GM23248 (cell line): Measurements from ENCODE around the gene FAU. TPM values are rescaled to one million over a fixed set of nuclear protein-coding genes. Genes with fewer than 3 reads are reported as not detected.

Experiments used
- DNase-seq: peaks from one replicate; pipeline ENCODE4 v3.0.0-alpha.2; 2015
- H2AFZ ChIP-seq: fragments of 200-600 bp; sonication (generic); 2 replicates; pipeline ENCODE4 v1.6.1; 2016; ENCODE audit warnings: antibody characterized with exemption
- H3F3A ChIP-seq: fragments of 200-600 bp; sonication (generic); 2 replicates; pipeline ENCODE4 v1.6.1; 2016; ENCODE audit warnings: mild to moderate bottlenecking, antibody characterized with exemption, mixed run types; ENCODE audit not compliant: insufficient read depth
- H3K27ac ChIP-seq: fragments of 200-600 bp; sonication (generic); 2 replicates; pipeline ENCODE4 v1.5.1; 2016; ENCODE audit warnings: mild to moderate bottlenecking
- H3K27me3 ChIP-seq: fragments of 200-600 bp; sonication (generic); replicated peaks from 2 replicates; pipeline ENCODE4 v1.6.1; 2016; ENCODE audit warnings: mild to moderate bottlenecking; ENCODE audit not compliant: insufficient read depth
- H3K36me3 ChIP-seq: fragments of 200-600 bp; sonication (generic); 2 replicates; pipeline ENCODE4 v1.6.1; 2016; ENCODE audit warnings: low read depth, mild to moderate bottlenecking
- H3K4me1 ChIP-seq: fragments of 200-600 bp; sonication (generic); 2 replicates; pipeline ENCODE4 v1.6.1; 2016; ENCODE audit warnings: mild to moderate bottlenecking; ENCODE audit not compliant: insufficient read depth
- H3K4me2 ChIP-seq: fragments of 200-600 bp; sonication (generic); one replicate; pipeline ENCODE4 v1.6.1; 2016; ENCODE audit warnings: mild to moderate bottlenecking; ENCODE audit not compliant: unreplicated experiment
- H3K4me3 ChIP-seq: fragments of 200-600 bp; sonication (generic); 2 replicates; pipeline ENCODE4 v1.5.1; 2016; ENCODE audit warnings: mild to moderate bottlenecking
- H3K79me2 ChIP-seq: fragments of 200-600 bp; sonication (generic); 2 replicates; pipeline ENCODE4 v1.6.1; 2016; ENCODE audit warnings: mild to moderate bottlenecking; ENCODE audit not compliant: insufficient read depth
- H3K9ac ChIP-seq: fragments of 200-600 bp; sonication (generic); 2 replicates; pipeline ENCODE4 v1.6.1; 2016; ENCODE audit warnings: mild to moderate bottlenecking
- H3K9me2 ChIP-seq: fragments of 200-600 bp; sonication (generic); 2 replicates; pipeline ENCODE4 v1.6.1; 2016; ENCODE audit warnings: mixed run types, mild to moderate bottlenecking, moderate library complexity; ENCODE audit not compliant: insufficient read depth
- H3K9me3 ChIP-seq: fragments of 200-600 bp; sonication (generic); one replicate; pipeline ENCODE4 v1.6.1; 2017; ENCODE audit warnings: low read depth
- H4K20me1 ChIP-seq: fragments of 200-600 bp; sonication (generic); 2 replicates; pipeline ENCODE4 v1.6.0; 2016; ENCODE audit not compliant: insufficient read depth
- EZH2 ChIP-seq: fragments of 200-600 bp; sonication (generic); IDR thresholded peaks from 2 replicates; pipeline ENCODE4 v1.6.1; 2018; ENCODE audit warnings: antibody characterized with exemption, mild to moderate bottlenecking; ENCODE audit not compliant: insufficient read depth, poor library complexity, severe bottlenecking
- EZH2phosphoT487 ChIP-seq: fragments of 200-600 bp; sonication (generic); IDR thresholded peaks from 2 replicates; pipeline ENCODE4 v1.6.1; 2018; ENCODE audit warnings: antibody characterized with exemption, moderate library complexity, mild to moderate bottlenecking, low read depth; ENCODE audit not compliant: insufficient read depth
- WGBS, 2 experiments: methylation state at CpG; one replicate each; pipeline ENCODE4 v1.1.6; 2015 to 2017; ENCODE audit warnings: low lambda C conversion rate in 2 of 2, low coverage in 1 of 2; ENCODE audit errors: missing lambda C conversion rate in 2 of 2; 5-methylcytosine and 5-hydroxymethylcytosine counted together
- in situ Hi-C: fragments of 300-500 bp; cut with MboI; formaldehyde crosslinking; loops from 2 replicates; pipeline ENCODE4 v1.15.0; 2020
- polyA plus RNA-seq: library from polyadenylated mRNA; unstranded; fragments of >200 nt; fragmentation: Nextera tagmentation; extraction: Ambion mirVana; gene quantifications from 2 replicates; pipeline ENCODE4 v1.2.1, GENCODE V29; 2016
- total RNA-seq: library from RNA; depleted of rRNA; stranded (reverse); fragments of >200 nt; shearing (Covaris generic); gene quantifications from 2 replicates; pipeline ENCODE4 v1.2.3, GENCODE V29; 2014

Gene FAU
- total and polyA plus RNA-seq, 2 experiments from 2014 or later: 180 to 365 TPM

- peak overlapping the region; percentile 89 for H3K27ac ChIP-seq
- H3K27me3 ChIP-seq: no peaks in the 10 kb centered on the region
- H3K4me3 ChIP-seq: peak overlapping the region; percentile 93
- H3K9ac ChIP-seq: peak overlapping the region; percentile 94
- TF ChIP-seq EZH2: no peak
- no peak for TF ChIP-seq EZH2phosphoT487
- H3K9me2 ChIP-seq: no peaks in the 10 kb centered on the region
- WGBS, 2 experiments: 5 to 6% methylated on average over 13 of the region's 13 CpGs
- peak overlapping the region; percentile 93 for H2AFZ ChIP-seq
- H4K20me1 ChIP-seq: no peaks in the 10 kb centered on the region
- 0 out of 2 replicates have a peak, but pooled peaks cover 5% of the 10 kb centered on the region for H3K4me1 ChIP-seq
- H3K4me2 ChIP-seq: peak overlapping the region; percentile 79
- in situ Hi-C loops: no loop called here
- H3K79me2 ChIP-seq: peaks cover 65% of the 10 kb centered on the region
- DNase-seq: peak; percentile 30
- H3K36me3 ChIP-seq: peaks cover 9% of the 10 kb centered on the region; the same call in 1 of the 2 replicates
- no peaks in the 10 kb centered on the region for H3K9me3 ChIP-seq
- no peaks in the 10 kb centered on the region for H3F3A ChIP-seq
These were observed 38.6 kb downstream of the FAU start for GRCh38 chr11:65083134-65083833.

- Histone ChIP-seq H3K36me3 (no peaks in the 10 kb centered on the region), H3K9ac (no peak overlapping the region), H3K4me1 (no peaks in the 10 kb centered on the region), H2AFZ (no peak overlapping the region), H3K27me3 (no peaks in the 10 kb centered on the region), H3K4me3 (no peak overlapping the region), H3K9me2 (no peaks in the 10 kb centered on the region), H3K9me3 (no peaks in the 10 kb centered on the region), H4K20me1 (no peaks in the 10 kb centered on the region), H3K27ac (no peak overlapping the region), H3F3A (no peaks in the 10 kb centered on the region), H3K79me2 (peaks cover 54% of the 10 kb centered on the region), H3K4me2 (no peak overlapping the region)
- WGBS, 2 experiments: 94 to 96% methylated on average over 9 of the region's 9 CpGs
- in situ Hi-C loops: no loop called here
- TF ChIP-seq EZH2 (no peak), EZH2phosphoT487 (no peak)
- DNase-seq: no peak
These were observed 43.1 kb downstream of the FAU start for GRCh38 chr11:65078786-65079342.

- no peaks in the 10 kb centered on the region for H3K4me1 ChIP-seq
- DNase-seq: peak; percentile 46
- H4K20me1 ChIP-seq: no peaks in the 10 kb centered on the region
- H3K27ac ChIP-seq: no peak overlapping the region
- in situ Hi-C loops: no loop called here
- H3F3A ChIP-seq: no peaks in the 10 kb centered on the region
- H3K9me2 ChIP-seq: no peaks in the 10 kb centered on the region
- no peak overlapping the region for H2AFZ ChIP-seq
- 69 to 80% methylated on average over 3 of the region's 3 CpGs for WGBS, 2 experiments
- no peaks in the 10 kb centered on the region for H3K36me3 ChIP-seq
- TF ChIP-seq EZH2phosphoT487 (no peak), EZH2 (no peak)
- H3K4me3 ChIP-seq: no peak overlapping the region
- H3K9ac ChIP-seq: no peak overlapping the region
- H3K27me3 ChIP-seq: no peaks in the 10 kb centered on the region
- H3K4me2 ChIP-seq: no peak overlapping the region
- no peaks in the 10 kb centered on the region for H3K9me3 ChIP-seq
- peaks cover 48% of the 10 kb centered on the region for H3K79me2 ChIP-seq
These were observed 43.8 kb downstream of the FAU start for GRCh38 chr11:65078151-65078550.

GRCh38 chr11:65077451-65077850 is 44.5 kb downstream of the FAU start:
- DNase-seq: peak; percentile 38
- no peaks in the 10 kb centered on the region for H3K27me3 ChIP-seq
- H2AFZ ChIP-seq: no peak overlapping the region
- 73 to 74% methylated on average over 4 of the region's 4 CpGs for WGBS, 2 experiments
- no peaks in the 10 kb centered on the region for H4K20me1 ChIP-seq
- H3K9ac ChIP-seq: no peak overlapping the region
- no peak overlapping the region for H3K4me2 ChIP-seq
- no peak overlapping the region for H3K4me3 ChIP-seq
- no peaks in the 10 kb centered on the region for H3F3A ChIP-seq
- peaks cover 41% of the 10 kb centered on the region for H3K79me2 ChIP-seq
- in situ Hi-C loops: no loop called here
- no peaks in the 10 kb centered on the region for H3K9me3 ChIP-seq
- TF ChIP-seq EZH2 (no peak), EZH2phosphoT487 (no peak)
- no peaks in the 10 kb centered on the region for H3K4me1 ChIP-seq
- H3K36me3 ChIP-seq: no peaks in the 10 kb centered on the region
- H3K27ac ChIP-seq: no peak overlapping the region
- H3K9me2 ChIP-seq: no peaks in the 10 kb centered on the region
